Activated naive CD8-positive, alpha-beta T cell treated with anti-CD3 and anti-CD28 coated beads for 36 hours (primary cell): ENCODE data around the gene KICS2. TPM values are rescaled to one million over a fixed set of nuclear protein-coding genes. Genes with fewer than 3 reads are reported as not detected.

Source experiments
- DNase-seq: peaks from one replicate; pipeline ENCODE4 v3.0.0; 2021
- H3K27ac Mint-ChIP-seq: one replicate; pipeline ENCODE4 v1.8.0; 2022; ENCODE audit warnings: mild to moderate bottlenecking, moderate library complexity, mixed read lengths
- H3K27me3 Mint-ChIP-seq: one replicate; pipeline ENCODE4 v1.8.0; 2022; ENCODE audit warnings: mild to moderate bottlenecking, mixed read lengths
- H3K36me3 Mint-ChIP-seq: one replicate; pipeline ENCODE4 v1.8.0; 2021; ENCODE audit warnings: mild to moderate bottlenecking, mixed read lengths
- H3K4me1 Mint-ChIP-seq: one replicate; pipeline ENCODE4 v1.8.0; 2021; ENCODE audit warnings: mixed read lengths
- H3K4me3 Mint-ChIP-seq: one replicate; pipeline ENCODE4 v1.8.0; 2022; ENCODE audit warnings: mild to moderate bottlenecking, moderate library complexity, mixed read lengths
- H3K9me3 Mint-ChIP-seq: one replicate; pipeline ENCODE4 v1.8.0; 2022; ENCODE audit warnings: mixed read lengths
- total RNA-seq, 2 experiments: library from RNA; stranded (reverse); gene quantifications; one replicate each; pipeline ENCODE4 v1.2.3, GENCODE V29; 2021

The KICS2 gene
- total RNA-seq, 2 experiments from 2014 or later: 12.9 to 13.4 TPM

GRCh38 chr12:64193931-64194330, 28.2 kb downstream of the KICS2 start:
- Mint-ChIP-seq H3K36me3 (peaks cover 30% of the 10 kb centered on the region), H3K4me1 (peaks cover 9% of the 10 kb centered on the region), H3K27me3 (no peaks in the 10 kb centered on the region), H3K9me3 (no peaks in the 10 kb centered on the region), H3K4me3 (no peak overlapping the region), H3K27ac (no peak overlapping the region)
- DNase-seq: no peak

- H3K27ac Mint-ChIP-seq: no peak overlapping the region
- no peak overlapping the region for H3K4me3 Mint-ChIP-seq
- peaks cover 9% of the 10 kb centered on the region for H3K4me1 Mint-ChIP-seq
- H3K36me3 Mint-ChIP-seq: peaks cover 30% of the 10 kb centered on the region
- no peaks in the 10 kb centered on the region for H3K9me3 Mint-ChIP-seq
- DNase-seq: no peak
- no peaks in the 10 kb centered on the region for H3K27me3 Mint-ChIP-seq
These were observed 29.3 kb downstream of the KICS2 start for GRCh38 chr12:64192644-64193444.

- Mint-ChIP-seq H3K36me3 (peaks cover 29% of the 10 kb centered on the region), H3K4me3 (no peak overlapping the region), H3K4me1 (peaks cover 12% of the 10 kb centered on the region), H3K27me3 (no peaks in the 10 kb centered on the region), H3K9me3 (no peaks in the 10 kb centered on the region), H3K27ac (no peak overlapping the region)
- DNase-seq: no peak
These were observed 32.0 kb downstream of the KICS2 start for GRCh38 chr12:64190140-64190539.

- Mint-ChIP-seq H3K27ac (no peak overlapping the region), H3K4me1 (peaks cover 12% of the 10 kb centered on the region), H3K9me3 (no peaks in the 10 kb centered on the region), H3K36me3 (peaks cover 29% of the 10 kb centered on the region), H3K27me3 (no peaks in the 10 kb centered on the region), H3K4me3 (no peak overlapping the region)
- DNase-seq: no peak
These were observed 32.6 kb downstream of the KICS2 start for GRCh38 chr12:64189530-64189929.

GRCh38 chr12:64187794-64188193, 34.3 kb downstream of the KICS2 start:
- peaks cover 5% of the 10 kb centered on the region for H3K4me1 Mint-ChIP-seq
- no peak overlapping the region for H3K4me3 Mint-ChIP-seq
- no peak overlapping the region for H3K27ac Mint-ChIP-seq
- no peak for DNase-seq
- H3K27me3 Mint-ChIP-seq: no peaks in the 10 kb centered on the region
- H3K9me3 Mint-ChIP-seq: no peaks in the 10 kb centered on the region
- peaks cover 17% of the 10 kb centered on the region for H3K36me3 Mint-ChIP-seq

- no peak overlapping the region for H3K27ac Mint-ChIP-seq
- peaks cover 3% of the 10 kb centered on the region for H3K4me1 Mint-ChIP-seq
- H3K9me3 Mint-ChIP-seq: no peaks in the 10 kb centered on the region
- no peak for DNase-seq
- H3K27me3 Mint-ChIP-seq: no peaks in the 10 kb centered on the region
- H3K36me3 Mint-ChIP-seq: peaks cover 15% of the 10 kb centered on the region
- no peak overlapping the region for H3K4me3 Mint-ChIP-seq
These were observed 34.7 kb downstream of the KICS2 start for GRCh38 chr12:64187370-64187769.

- no peak for DNase-seq
- Mint-ChIP-seq H3K4me1 (peaks cover 3% of the 10 kb centered on the region), H3K9me3 (no peaks in the 10 kb centered on the region), H3K27me3 (no peaks in the 10 kb centered on the region), H3K4me3 (no peak overlapping the region), H3K36me3 (peaks cover 11% of the 10 kb centered on the region), H3K27ac (no peak overlapping the region)
These were observed 35.3 kb downstream of the KICS2 start for GRCh38 chr12:64186789-64187188.

GRCh38 chr12:64184216-64184615, 37.9 kb downstream of the KICS2 start:
- Mint-ChIP-seq H3K4me3 (no peak overlapping the region), H3K9me3 (no peaks in the 10 kb centered on the region), H3K36me3 (peaks cover 11% of the 10 kb centered on the region), H3K4me1 (peaks cover 3% of the 10 kb centered on the region), H3K27me3 (no peaks in the 10 kb centered on the region), H3K27ac (no peak overlapping the region)
- DNase-seq: no peak

GRCh38 chr12:64181430-64182291, 40.4 kb downstream of the KICS2 start:
- H3K9me3 Mint-ChIP-seq: no peaks in the 10 kb centered on the region
- no peak for DNase-seq
- H3K4me3 Mint-ChIP-seq: no peak overlapping the region
- H3K27me3 Mint-ChIP-seq: no peaks in the 10 kb centered on the region
- no peaks in the 10 kb centered on the region for H3K4me1 Mint-ChIP-seq
- H3K36me3 Mint-ChIP-seq: peaks cover 10% of the 10 kb centered on the region
- H3K27ac Mint-ChIP-seq: no peak overlapping the region

- H3K27me3 Mint-ChIP-seq: no peaks in the 10 kb centered on the region
- peaks cover 12% of the 10 kb centered on the region for H3K36me3 Mint-ChIP-seq
- H3K4me1 Mint-ChIP-seq: no peaks in the 10 kb centered on the region
- H3K4me3 Mint-ChIP-seq: no peak overlapping the region
- no peaks in the 10 kb centered on the region for H3K9me3 Mint-ChIP-seq
- no peak overlapping the region for H3K27ac Mint-ChIP-seq
- DNase-seq: no peak
These were observed 41.1 kb downstream of the KICS2 start for GRCh38 chr12:64180951-64181350.

- Mint-ChIP-seq H3K27me3 (no peaks in the 10 kb centered on the region), H3K36me3 (peaks cover 8% of the 10 kb centered on the region), H3K27ac (no peak overlapping the region), H3K4me3 (no peak overlapping the region), H3K9me3 (no peaks in the 10 kb centered on the region), H3K4me1 (no peaks in the 10 kb centered on the region)
- no peak for DNase-seq
These were observed 44.0 kb downstream of the KICS2 start for GRCh38 chr12:64178122-64178521.

- Mint-ChIP-seq H3K4me3 (no peak overlapping the region), H3K27me3 (no peaks in the 10 kb centered on the region), H3K36me3 (peaks cover 3% of the 10 kb centered on the region), H3K4me1 (no peaks in the 10 kb centered on the region), H3K27ac (no peak overlapping the region), H3K9me3 (no peaks in the 10 kb centered on the region)
- no peak for DNase-seq
These were observed 45.1 kb downstream of the KICS2 start for GRCh38 chr12:64177001-64177400.

- no peak overlapping the region for H3K27ac Mint-ChIP-seq
- no peaks in the 10 kb centered on the region for H3K27me3 Mint-ChIP-seq
- no peaks in the 10 kb centered on the region for H3K4me1 Mint-ChIP-seq
- no peak overlapping the region for H3K4me3 Mint-ChIP-seq
- H3K9me3 Mint-ChIP-seq: no peaks in the 10 kb centered on the region
- peaks cover 3% of the 10 kb centered on the region for H3K36me3 Mint-ChIP-seq
- no peak for DNase-seq
These were observed 46.7 kb downstream of the KICS2 start for GRCh38 chr12:64175254-64175945.

GRCh38 chr12:64173456-64173855, 48.6 kb downstream of the KICS2 start:
- DNase-seq: no peak
- no peak overlapping the region for H3K4me3 Mint-ChIP-seq
- H3K27ac Mint-ChIP-seq: no peak overlapping the region
- no peaks in the 10 kb centered on the region for H3K9me3 Mint-ChIP-seq
- H3K36me3 Mint-ChIP-seq: peaks cover 3% of the 10 kb centered on the region
- H3K27me3 Mint-ChIP-seq: no peaks in the 10 kb centered on the region
- peaks cover 2% of the 10 kb centered on the region for H3K4me1 Mint-ChIP-seq
